Osteoblast (primary cell): ENCODE measurements around the gene RASAL2. TPM values are rescaled to one million over a fixed set of nuclear protein-coding genes. Genes with fewer than 3 reads are reported as not detected.
A peak's percentile ranks its signal among the peaks of the same experiment; 100 is the strongest.

Source experiments
- DNase-seq: peaks from one replicate; pipeline ENCODE4 v3.0.0; 2011; ENCODE audit warnings: low spot score, mixed read lengths; ENCODE audit not compliant: insufficient read length; ENCODE audit errors: missing footprints
- H2AFZ ChIP-seq: 2 replicates; pipeline ENCODE4 v1.6.0; 2011; ENCODE audit warnings: mild to moderate bottlenecking, low read length
- H3K27ac ChIP-seq: 2 replicates; pipeline ENCODE4 v1.5.1; 2011; ENCODE audit warnings: mild to moderate bottlenecking, low read depth, low read length, moderate library complexity
- H3K27me3 ChIP-seq: 2 replicates; pipeline ENCODE4 v1.6.0; 2012; ENCODE audit warnings: mild to moderate bottlenecking, control low read depth, inconsistent platforms, low read length, moderate library complexity; ENCODE audit not compliant: insufficient read depth
- H3K36me3 ChIP-seq: 2 replicates; pipeline ENCODE4 v1.5.1; 2011; ENCODE audit warnings: mild to moderate bottlenecking, low read length, control low read depth, moderate library complexity; ENCODE audit not compliant: insufficient read depth
- H3K4me1 ChIP-seq: 2 replicates; pipeline ENCODE4 v1.5.1; 2011; ENCODE audit warnings: mild to moderate bottlenecking, low read length, control low read depth, moderate library complexity; ENCODE audit not compliant: insufficient read depth
- H3K4me2 ChIP-seq: 2 replicates; pipeline ENCODE4 v1.6.0; 2011; ENCODE audit warnings: mild to moderate bottlenecking, low read length; ENCODE audit not compliant: insufficient read depth
- H3K4me3 ChIP-seq: fragments of 200-600 bp; sonication (generic); 3 replicates; pipeline ENCODE4 v1.5.1; 2012; ENCODE audit warnings: mild to moderate bottlenecking, low read length, inconsistent platforms; ENCODE audit not compliant: insufficient read depth
- H3K79me2 ChIP-seq: 2 replicates; pipeline ENCODE4 v1.6.0; 2012; ENCODE audit warnings: mild to moderate bottlenecking, low read length, control low read depth, inconsistent platforms; ENCODE audit not compliant: insufficient read depth
- H3K9me3 ChIP-seq: 2 replicates; pipeline ENCODE4 v1.5.1; 2011; ENCODE audit warnings: low read depth, low read length, control low read depth
- H4K20me1 ChIP-seq: 2 replicates; pipeline ENCODE4 v1.6.0; 2012; ENCODE audit warnings: mild to moderate bottlenecking, low read length, control low read depth; ENCODE audit not compliant: insufficient read depth
- total RNA-seq: library from RNA; depleted of rRNA; stranded (reverse); fragments of >200 nt; gene quantifications from 2 replicates; pipeline ENCODE4 v1.2.3, GENCODE V29; 2012
- TF ChIP-seq, protein P1 (sequence below): IDR thresholded peaks from 2 replicates; pipeline ENCODE4 v1.5.1; 2011; ENCODE audit warnings: mild to moderate bottlenecking, low read depth, low read length, moderate library complexity; ENCODE audit errors: extremely low read depth

RASAL2 gene
- total RNA-seq, 1 donor: 59.4 TPM

- H3K36me3 ChIP-seq: no peaks in the 10 kb centered on the region
- H3K79me2 ChIP-seq: peaks cover 38% of the 10 kb centered on the region
- H3K27me3 ChIP-seq: no peaks in the 10 kb centered on the region
- H3K4me3 ChIP-seq: no peak overlapping the region
- H4K20me1 ChIP-seq: no peaks in the 10 kb centered on the region
- no peak overlapping the region for H2AFZ ChIP-seq
- no peak overlapping the region for H3K27ac ChIP-seq
- no peaks in the 10 kb centered on the region for H3K9me3 ChIP-seq
- DNase-seq: no peak
- H3K4me2 ChIP-seq: no peak overlapping the region
- TF ChIP-seq, protein P1, sequence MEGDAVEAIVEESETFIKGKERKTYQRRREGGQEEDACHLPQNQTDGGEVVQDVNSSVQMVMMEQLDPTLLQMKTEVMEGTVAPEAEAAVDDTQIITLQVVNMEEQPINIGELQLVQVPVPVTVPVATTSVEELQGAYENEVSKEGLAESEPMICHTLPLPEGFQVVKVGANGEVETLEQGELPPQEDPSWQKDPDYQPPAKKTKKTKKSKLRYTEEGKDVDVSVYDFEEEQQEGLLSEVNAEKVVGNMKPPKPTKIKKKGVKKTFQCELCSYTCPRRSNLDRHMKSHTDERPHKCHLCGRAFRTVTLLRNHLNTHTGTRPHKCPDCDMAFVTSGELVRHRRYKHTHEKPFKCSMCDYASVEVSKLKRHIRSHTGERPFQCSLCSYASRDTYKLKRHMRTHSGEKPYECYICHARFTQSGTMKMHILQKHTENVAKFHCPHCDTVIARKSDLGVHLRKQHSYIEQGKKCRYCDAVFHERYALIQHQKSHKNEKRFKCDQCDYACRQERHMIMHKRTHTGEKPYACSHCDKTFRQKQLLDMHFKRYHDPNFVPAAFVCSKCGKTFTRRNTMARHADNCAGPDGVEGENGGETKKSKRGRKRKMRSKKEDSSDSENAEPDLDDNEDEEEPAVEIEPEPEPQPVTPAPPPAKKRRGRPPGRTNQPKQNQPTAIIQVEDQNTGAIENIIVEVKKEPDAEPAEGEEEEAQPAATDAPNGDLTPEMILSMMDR: no peak
- peaks cover 30% of the 10 kb centered on the region for H3K4me1 ChIP-seq
These were observed 273.2 kb downstream of the RASAL2 start for GRCh38 chr1:178367151-178367550.

GRCh38 chr1:178368208-178368607, 274.3 kb downstream of the RASAL2 start:
- TF ChIP-seq, protein P1: no peak
- Histone ChIP-seq H3K4me2 (no peak overlapping the region), H3K4me3 (no peak overlapping the region), H3K9me3 (no peaks in the 10 kb centered on the region), H3K4me1 (peaks cover 24% of the 10 kb centered on the region), H3K27me3 (no peaks in the 10 kb centered on the region), H2AFZ (no peak overlapping the region), H3K79me2 (peaks cover 39% of the 10 kb centered on the region), H3K27ac (no peak overlapping the region), H4K20me1 (no peaks in the 10 kb centered on the region), H3K36me3 (no peaks in the 10 kb centered on the region)
- no peak for DNase-seq

DNA sequence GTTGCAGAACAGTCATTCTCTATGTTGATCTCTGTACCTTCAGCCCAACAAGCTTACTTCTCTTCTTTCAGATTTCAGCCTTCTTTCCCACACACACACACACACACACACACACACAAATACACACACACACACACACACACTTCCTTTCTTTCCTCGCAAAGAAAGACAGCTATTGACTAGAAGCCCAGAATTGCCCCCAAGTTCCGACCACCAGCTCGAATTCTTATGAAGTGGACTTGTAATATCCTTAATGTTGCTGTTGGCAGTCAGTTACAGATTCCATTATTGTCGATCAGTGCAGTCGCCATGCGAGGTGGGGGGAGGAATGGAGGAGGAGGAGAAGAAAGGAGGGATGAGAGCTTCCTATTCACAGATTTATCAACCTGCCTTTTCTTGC, 277.3 kb downstream of the RASAL2 start:
- Histone ChIP-seq H2AFZ (peak overlapping the region; percentile 76), H3K27ac (peak overlapping the region; percentile 61), H3K27me3 (no peaks in the 10 kb centered on the region), H4K20me1 (no peaks in the 10 kb centered on the region), H3K4me2 (peak overlapping the region; percentile 92), H3K4me3 (peak overlapping the region; percentile 72), H3K9me3 (no peaks in the 10 kb centered on the region), H3K36me3 (no peaks in the 10 kb centered on the region), H3K4me1 (peaks cover 19% of the 10 kb centered on the region), H3K79me2 (peaks cover 45% of the 10 kb centered on the region)
- DNase-seq: no peak
- TF ChIP-seq, protein P1: no peak

- Histone ChIP-seq H3K27ac (peak overlapping the region; percentile 61), H3K27me3 (no peaks in the 10 kb centered on the region), H2AFZ (no peak overlapping the region), H3K4me1 (peaks cover 19% of the 10 kb centered on the region), H3K4me3 (peak overlapping the region; percentile 72), H3K79me2 (peaks cover 46% of the 10 kb centered on the region), H3K4me2 (peak overlapping the region; percentile 92), H3K36me3 (no peaks in the 10 kb centered on the region), H3K9me3 (no peaks in the 10 kb centered on the region), H4K20me1 (no peaks in the 10 kb centered on the region)
- TF ChIP-seq, protein P1: no peak
- no peak for DNase-seq
These were observed 278.1 kb downstream of the RASAL2 start for GRCh38 chr1:178371933-178372388.
